K562 (cell line): ENCODE results near the gene THBS1. TPM values are rescaled to one million over a fixed set of nuclear protein-coding genes. Genes with fewer than 3 reads are reported as not detected.

Experiments used
- ATAC-seq: fragments of 200-7000 bp; cut with Tn5 transposase; 3 replicates; pipeline ENCODE4 v1.9.1; 2020; ENCODE audit warnings: moderate library complexity
- BruUV-seq: library from RNA; stranded (reverse); fragments of 400-500 nt; replicated peaks from 2 replicates; lab custom pipeline; 2021; lab: Mats Ljungman, UMichigan
- CTCF ChIA-PET: fragments of 300-600 bp; formaldehyde crosslinking; extraction: SDS; loops from one replicate; lab custom pipeline; 2021; ENCODE audit warnings: low intra/inter-chr PET ratio; lab: Yijun Ruan, JAX
- POLR2A ChIA-PET: fragments of 300-600, 350-650 bp; sonication (Branson Sonifier 250); formaldehyde crosslinking; extraction: SDS; loops from one replicate; lab custom pipeline; 2021; ENCODE audit warnings: antibody characterized with exemption, inconsistent platforms; lab: Yijun Ruan, JAX
- DNase-seq, 4 experiments: peaks; one replicate each; pipeline versions ENCODE4 v3.0.0 to v3.0.0-alpha.2; 2011 to 2018; ENCODE audit warnings: low spot score in 3 of 4, mixed read lengths in 3 of 4; ENCODE audit errors: extremely low read depth in 1 of 4
- FAIRE-seq: peaks from 2 replicates; lab custom pipeline; 2011; peaks lifted over from hg19 to GRCh38; lab: Jason Lieb, UNC
- H2AFZ ChIP-seq: 2 replicates; pipeline ENCODE4 v1.6.0; 2011; ENCODE audit warnings: low read depth, low read length, control low read depth, inconsistent platforms
- H3K27ac ChIP-seq: fragments of 200-600 bp; 3 replicates; pipeline ENCODE4 v1.8.0; 2011; ENCODE audit warnings: low read depth, mild to moderate bottlenecking, control low read depth, inconsistent platforms, low read length, moderate library complexity, mixed read lengths; ENCODE audit errors: extremely low read depth
- H3K27me3 ChIP-seq, 2 experiments: fragments of 300-600 bp in 1 of 2; 2 replicates in 1 of 2; 3 replicates in 1 of 2; pipeline versions ENCODE4 v1.6.0 to v1.8.0; 2011; ENCODE audit warnings: inconsistent platforms in 2 of 2, low read length in 2 of 2, mild to moderate bottlenecking in 1 of 2, mixed read lengths in 1 of 2, moderate library complexity in 1 of 2; ENCODE audit not compliant: control insufficient read depth in 2 of 2, insufficient read depth in 2 of 2
- H3K36me3 ChIP-seq: fragments of 300-600 bp; 3 replicates; pipeline ENCODE4 v1.8.0; 2011; ENCODE audit warnings: mild to moderate bottlenecking, low read length, inconsistent platforms; ENCODE audit not compliant: control insufficient read depth, insufficient read depth
- H3K4me1 ChIP-seq, 2 experiments: fragments of 200-600 bp in 1 of 2; replicated peaks in 1 of 2; 2 replicates in 1 of 2; 3 replicates in 1 of 2; pipeline versions ENCODE4 v1.5.1 to v1.8.0; 2011; ENCODE audit warnings: inconsistent platforms in 2 of 2, low read length in 2 of 2, mild to moderate bottlenecking in 1 of 2, mixed read lengths in 1 of 2, moderate library complexity in 1 of 2; ENCODE audit not compliant: control insufficient read depth in 2 of 2, insufficient read depth in 2 of 2
- H3K4me2 ChIP-seq: 2 replicates; pipeline ENCODE4 v1.6.1; 2011; ENCODE audit warnings: low read length, control low read depth, inconsistent platforms, mixed read lengths; ENCODE audit not compliant: insufficient read depth
- H3K4me3 ChIP-seq: fragments of 200-600 bp; sonication (generic), shearing (Covaris generic); 2 replicates; pipeline ENCODE4 v1.5.1; 2016; ENCODE audit warnings: control low read depth, inconsistent platforms
- H3K79me2 ChIP-seq: fragments of 200-600 bp; 3 replicates; pipeline ENCODE4 v1.8.0; 2011; ENCODE audit warnings: low read length, inconsistent platforms; ENCODE audit not compliant: control insufficient read depth, insufficient read depth
- H3K9ac ChIP-seq, 2 experiments: 2 replicates each; pipeline versions ENCODE4 v1.6.0 to v1.6.1; 2011; ENCODE audit warnings: low read depth in 2 of 2, low read length in 2 of 2, control low read depth in 1 of 2, inconsistent platforms in 1 of 2, mild to moderate bottlenecking in 1 of 2, mixed read lengths in 1 of 2; ENCODE audit not compliant: insufficient read depth in 1 of 2
- H3K9me1 ChIP-seq: one replicate; pipeline ENCODE4 v1.6.0; 2011; ENCODE audit warnings: inconsistent platforms, mild to moderate bottlenecking, low read length, moderate library complexity; ENCODE audit not compliant: control insufficient read depth, insufficient read depth
- H3K9me3 ChIP-seq: replicated peaks from 2 replicates; pipeline ENCODE4 v1.5.1; 2011; ENCODE audit warnings: low read depth, low read length, inconsistent platforms; ENCODE audit not compliant: control insufficient read depth, insufficient read depth
- H4K20me1 ChIP-seq: replicated peaks from 2 replicates; pipeline ENCODE4 v1.6.1; 2011; ENCODE audit warnings: low read length, inconsistent platforms, mixed read lengths; ENCODE audit not compliant: control insufficient read depth, insufficient read depth
- BCOR ChIP-seq: fragments of 450-650 bp; IDR thresholded peaks from 2 replicates; pipeline ENCODE4 v1.6.1; 2016
- FOXM1 ChIP-seq, 2 experiments: fragments of 450-650 bp in 1 of 2; sonication (generic) in 1 of 2; formaldehyde crosslinking in 1 of 2; IDR thresholded peaks; 2 replicates each; pipeline versions ENCODE4 v1.6.1 to v1.9.0; 2017 to 2022; ENCODE audit warnings: low read depth in 2 of 2, mild to moderate bottlenecking in 2 of 2, missing genetic modification reagents in 1 of 2, moderate library complexity in 1 of 2
- HMGXB4 ChIP-seq: sonication (generic); formaldehyde crosslinking; IDR thresholded peaks from 2 replicates; pipeline ENCODE4 v1.8.1; 2023; ENCODE audit warnings: mild to moderate bottlenecking, missing genetic modification reagents
- POU5F1 ChIP-seq: fragments of 150-350 bp; IDR thresholded peaks from 2 replicates; pipeline ENCODE4 v1.6.1; 2014; ENCODE audit warnings: borderline replicate concordance, low read length, low read depth, mild to moderate bottlenecking; ENCODE audit not compliant: partially characterized antibody
- SMAD3 ChIP-seq: fragments of 450-650 bp; formaldehyde crosslinking; conservative IDR thresholded peaks from 2 replicates; pipeline ENCODE4 v1.4.0; 2020; ENCODE audit warnings: mild to moderate bottlenecking
- ZBTB11 ChIP-seq, 3 experiments: fragments of 200-800 bp in 1 of 3; fragments of 250-450 bp in 1 of 3; fragments of 450-650 bp in 1 of 3; sonication (Bioruptor Pico) in 1 of 3; sonication (Bioruptor generic) in 1 of 3; formaldehyde crosslinking in 1 of 3; IDR thresholded peaks; 2 replicates each; pipeline versions ENCODE4 v1.6.1 to v1.8.0; 2016 to 2022; ENCODE audit warnings: mild to moderate bottlenecking in 2 of 3, missing genetic modification characterization in 2 of 3, missing compliant biosample characterization in 1 of 3, moderate library complexity in 1 of 3
- ZNF274 ChIP-seq: IDR thresholded peaks from 2 replicates; pipeline ENCODE4 v1.6.1; 2011; ENCODE audit warnings: low read depth, mild to moderate bottlenecking, low read length, moderate library complexity, borderline replicate concordance
- WGBS: fragments of 100-300 bp; shearing (Covaris generic); methylation state at CpG from one replicate; pipeline ENCODE4 v1.1.6; 2016; ENCODE audit warnings: low coverage, mixed read lengths; ENCODE audit not compliant: insufficient coverage; ENCODE audit errors: missing lambda C conversion rate; 5-methylcytosine and 5-hydroxymethylcytosine counted together
- in situ Hi-C: fragments of 300-500 bp; cut with MboI; formaldehyde crosslinking; loops from 4 replicates; pipeline ENCODE4 v1.15.0; 2018; ENCODE audit warnings: inconsistent platforms, mixed read lengths
- intact Hi-C: fragments of 100-400 bp; cut with micrococcal nuclease; formaldehyde crosslinking; loops from 2 replicates; pipeline ENCODE4 v1.14.2; 2022
- polyA plus RNA-seq, 8 experiments: library from polyadenylated mRNA; depleted of rRNA in 4 of 8; stranded (reverse) in 5 of 8; unstranded in 3 of 8; fragments of >200 nt; fragmentation: Nextera tagmentation in 2 of 8; fragmentation: Illumina TruSeq in 1 of 8; extraction: Ambion mirVana in 2 of 8; extraction: Trizol in 1 of 8; gene quantifications; 2 replicates each; pipeline versions ENCODE4 v1.2.1 to v1.2.3, GENCODE V29; 2011 to 2014; ENCODE audit warnings: inconsistent platforms in 1 of 8, missing spikeins in 1 of 8
- total RNA-seq, 7 experiments: library from RNA; depleted of rRNA in 6 of 7; stranded (reverse); fragments of >200 nt in 6 of 7; fragmentation: Illumina TruSeq in 2 of 7; extraction: Trizol in 2 of 7; gene quantifications; 2 replicates each; pipeline versions ENCODE4 v1.2.1 to v1.2.3, GENCODE V29; 2011 to 2021; ENCODE audit warnings: low replicate concordance in 1 of 7

The THBS1 gene
- total and polyA plus RNA-seq, 9 of the 15 experiments (the other 6 are each of a cell fraction or from before 2014, with no cell fraction given), result 0.04 to 1.3 (median 0.40) TPM

- TF ChIP-seq ZBTB11 (CRISPR knock-in tag; IDR thresholded peaks at IDR 0.05), result no peak
Observed at GRCh38 chr15:39555885-39556284, 25.0 kb upstream of the THBS1 start (continued).

GRCh38 chr15:39556461-39556860, 24.4 kb upstream of the THBS1 start:
- Histone ChIP-seq H4K20me1 (no peaks in the 10 kb centered on the region), H3K79me2 (no peaks in the 10 kb centered on the region), H3K36me3 (no peaks in the 10 kb centered on the region), H3K4me1 (no peaks in the 10 kb centered on the region; a peak in 1 of 5 replicates), H3K4me3 (no peak overlapping the region)
- DNase-seq (no peak), ATAC-seq (no peak)
- intact Hi-C loops, result no loop called here
- 0% methylated on average over 7 of the region's 7 CpGs for WGBS
- in situ Hi-C loops, result no loop called here
- TF ChIP-seq HMGXB4 (CRISPR knock-in tag) (no peak), ZNF274 (no peak), BCOR (no peak), POU5F1 (no peak), SMAD3 (CRISPR knock-in tag) (no peak), FOXM1 (IDR thresholded peaks at IDR 0.05; ENCODE audit: low read depth) (no peak), FOXM1 (CRISPR knock-in tag; IDR thresholded peaks at IDR 0.05; ENCODE audit: low read depth) (no peak)
- TF ChIP-seq, all 486 proteins: peak for 0
- H3K27ac ChIP-seq, result no peak overlapping the region
- BruUV-seq, result no TSS peak
- no peak overlapping the region for H2AFZ ChIP-seq
- no peak overlapping the region for H3K4me2 ChIP-seq
- ChIA-PET POLR2A (no interaction called here), CTCF (no interaction called here)
- no peaks in the 10 kb centered on the region for H3K9me3 ChIP-seq
- no peak for FAIRE-seq
- no peaks in the 10 kb centered on the region for H3K9me1 ChIP-seq
- H3K27me3 ChIP-seq, result peaks cover 10 to 16% of the 10 kb centered on the region in 2 experiments; a peak in 4 of 5 replicates
- no peak overlapping the region for H3K9ac ChIP-seq
